GM19099 (cell line): Measurements from ENCODE around the gene HINT1.

Source experiments
- POLR2A ChIP-seq: IDR thresholded peaks from 3 replicates; pipeline ENCODE4 v1.6.1; 2011; ENCODE audit warnings: low read depth; ENCODE audit not compliant: insufficient read length; ENCODE audit errors: extremely low read depth

HINT1 gene

GRCh38 chr5:131186561-131187256 is 21.7 kb upstream of the HINT1 start:
- no peak for TF ChIP-seq POLR2A

- no peak for TF ChIP-seq POLR2A
These were observed 20.6 kb upstream of the HINT1 start for GRCh38 chr5:131185523-131186104.

- TF ChIP-seq POLR2A: no peak
These were observed 17.8 kb upstream of the HINT1 start for GRCh38 chr5:131182839-131183238.

- TF ChIP-seq POLR2A: no peak
These were observed 15.4 kb upstream of the HINT1 start for GRCh38 chr5:131180407-131180806.

- TF ChIP-seq POLR2A: no peak
These were observed 6.3 kb upstream of the HINT1 start for GRCh38 chr5:131171276-131171810.

- peak; percentile 69 for TF ChIP-seq POLR2A
These were observed 5.7 kb upstream of the HINT1 start, which contains the start of gene LYRM7 for GRCh38 chr5:131170540-131171275. Gene LYRM7, plus strand, starts transcription at chr5:131170944. Its CDS starts 77 bp downstream, at chr5:131171021.

GRCh38 chr5:131169810-131170539 is 4.9 kb upstream of the HINT1 start:
- no peak for TF ChIP-seq POLR2A

- no peak for TF ChIP-seq POLR2A
These were observed 2.6 kb upstream of the HINT1 start for GRCh38 chr5:131167615-131168014.

- no peak for TF ChIP-seq POLR2A
These were observed 601 bp downstream of the HINT1 start for GRCh38 chr5:131164191-131165118.

GRCh38 chr5:131163276-131164119 is 1.6 kb downstream of the HINT1 start:
- no peak for TF ChIP-seq POLR2A

- no peak for TF ChIP-seq POLR2A
These were observed 4.9 kb downstream of the HINT1 start for GRCh38 chr5:131160134-131160533.

GRCh38 chr5:131156957-131157356 is 8.1 kb downstream of the HINT1 start:
- no peak for TF ChIP-seq POLR2A

GRCh38 chr5:131156385-131156784 is 8.7 kb downstream of the HINT1 start:
- TF ChIP-seq POLR2A: no peak

- TF ChIP-seq POLR2A: no peak
These were observed 13.8 kb downstream of the HINT1 start for GRCh38 chr5:131151216-131151615.

GRCh38 chr5:131150408-131150807 is 14.6 kb downstream of the HINT1 start:
- TF ChIP-seq POLR2A: no peak
